ENCODE data around the gene P2RY6.
"Not testable (repeated sequence)": the region's sequence is repeated elsewhere in the genome, so short reads cannot be mapped to it uniquely, and the experiment has no call there.

The P2RY6 gene

DNA sequence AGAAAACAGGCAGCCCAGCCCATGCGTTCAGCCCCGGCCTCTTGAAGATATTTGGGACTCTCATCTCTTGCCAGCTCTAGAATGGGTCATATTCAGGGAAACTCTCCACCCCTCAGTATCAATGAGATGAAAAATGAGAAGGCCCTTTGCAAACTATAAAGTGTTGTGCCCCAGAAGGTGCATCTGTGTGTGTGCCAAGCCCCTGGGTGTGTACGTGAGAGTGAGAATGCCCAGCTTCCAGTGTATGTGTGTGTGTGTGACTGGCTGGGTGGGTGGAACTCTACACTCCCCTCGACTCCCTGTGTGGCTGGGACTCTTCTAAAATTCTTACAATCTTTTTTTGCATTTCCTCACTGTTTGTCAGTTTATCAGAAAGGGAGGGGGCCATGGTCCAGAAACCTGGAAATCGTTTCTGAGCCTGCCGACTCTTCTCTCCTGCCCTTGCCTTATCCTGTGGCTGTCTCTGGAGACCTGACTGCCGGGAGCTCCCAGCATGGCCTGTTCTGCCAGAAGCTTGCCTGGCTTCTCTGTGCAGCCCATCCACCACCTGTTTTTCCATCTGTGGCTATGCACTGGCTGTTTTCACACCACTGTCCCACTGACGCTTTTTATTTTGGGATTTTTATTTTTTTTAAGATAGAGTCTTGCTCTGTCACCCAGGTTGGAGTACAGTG, 1.2 kb downstream of the P2RY6 start:
- DNase-seq (ENCODE audit: low read depth), result no peak
- H3K4me3 ChIP-seq (ENCODE audit: low read depth, low read length), result no peak overlapping the region

DNA sequence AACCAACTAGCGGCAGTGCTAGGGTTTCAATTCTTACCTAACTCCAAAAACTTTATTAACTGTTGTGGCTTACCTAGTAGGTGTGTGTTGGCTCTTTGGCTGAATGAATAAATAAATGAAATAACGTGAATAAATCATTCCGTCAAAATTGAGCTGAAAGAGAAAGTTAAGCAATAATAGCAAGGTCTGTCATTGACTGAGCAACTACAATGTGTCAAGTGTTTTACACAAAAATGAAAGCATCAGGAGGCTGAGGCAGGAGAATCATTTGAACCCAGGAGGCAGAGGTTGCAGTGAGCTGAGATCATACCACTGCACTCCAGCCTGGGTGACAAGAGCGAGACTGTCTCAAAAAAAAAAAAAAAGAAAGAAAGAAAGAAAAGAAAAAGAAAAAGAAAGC, 2.1 kb downstream of the P2RY6 start:
- not testable (repeated sequence) for DNase-seq (ENCODE audit: low read depth); H3K4me3 ChIP-seq (ENCODE audit: low read depth, low read length)

DNA sequence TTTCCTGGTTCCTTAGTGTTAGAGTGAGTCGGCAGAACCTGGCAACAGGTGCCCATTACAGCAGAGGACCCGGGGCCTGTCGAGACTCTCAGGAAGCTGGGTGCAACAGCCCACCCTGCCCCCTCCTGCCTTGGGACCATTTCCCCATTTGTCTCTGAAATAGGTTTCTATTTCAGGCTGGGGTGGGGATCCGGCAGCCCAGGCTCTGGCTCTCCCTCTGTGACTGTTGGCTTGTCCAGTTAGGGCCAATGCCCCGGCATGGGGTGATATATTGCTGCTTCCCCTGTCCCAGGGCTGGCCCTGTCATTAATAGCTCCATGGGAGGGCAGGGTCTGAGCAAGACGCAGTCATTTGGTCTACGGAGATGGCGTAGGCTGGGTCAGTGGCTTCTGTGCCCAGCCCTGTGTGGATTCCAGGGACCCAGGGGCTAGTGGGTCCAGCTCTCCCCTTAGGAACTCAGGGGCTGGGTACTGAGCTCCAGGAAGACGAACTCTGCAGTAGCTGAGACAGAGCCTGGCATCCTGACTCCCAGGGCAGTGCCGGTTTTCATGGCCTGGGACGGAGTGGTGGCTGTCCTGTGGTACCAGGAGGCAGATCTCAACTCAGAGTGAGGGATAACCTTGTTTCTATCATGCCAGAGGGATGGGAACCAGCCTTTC, 2.7 kb downstream of the P2RY6 start:
- no peak for DNase-seq (ENCODE audit: low read depth)
- no peak overlapping the region for H3K4me3 ChIP-seq (ENCODE audit: low read depth, low read length)

DNA sequence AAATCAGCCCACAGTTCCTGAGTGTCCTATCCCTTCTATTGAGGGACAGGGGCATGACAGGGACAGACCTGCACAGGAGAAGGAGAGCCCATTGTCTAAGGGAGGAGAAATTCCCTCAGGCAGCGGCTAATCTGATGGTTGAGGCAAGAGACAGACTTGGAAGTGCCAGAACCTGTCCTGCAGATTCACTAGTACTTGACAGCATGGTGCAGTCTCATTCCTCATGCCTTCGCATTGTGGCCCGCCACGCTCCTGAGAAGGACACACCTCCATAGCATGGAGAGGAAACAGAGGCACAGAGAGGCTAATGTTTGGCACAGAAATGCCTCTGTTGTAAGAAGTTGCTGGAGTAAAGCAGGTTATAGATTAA, 3.2 kb downstream of the P2RY6 start:
- no peak for DNase-seq (ENCODE audit: low read depth)
- no peak overlapping the region for H3K4me3 ChIP-seq (ENCODE audit: low read depth, low read length)

DNA sequence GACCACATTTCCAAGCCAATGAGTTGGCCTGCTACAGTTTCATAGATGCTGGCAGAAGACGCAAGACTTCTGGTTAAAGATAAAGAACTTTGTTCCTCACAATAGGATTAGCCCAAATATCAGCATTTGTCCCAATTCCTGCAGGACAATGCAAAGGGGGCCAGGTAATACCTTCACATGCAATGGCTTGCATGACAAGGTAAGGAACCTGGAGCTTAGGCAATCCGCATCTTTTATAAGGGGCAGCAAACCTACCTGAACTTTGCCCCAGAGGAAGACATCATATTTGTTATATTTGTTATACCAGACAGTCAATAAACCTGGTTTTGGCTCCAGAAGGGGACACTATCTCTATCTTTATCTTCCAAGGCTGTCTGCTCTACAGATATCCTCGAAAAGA, 5.3 kb downstream of the P2RY6 start:
- no peak for DNase-seq (ENCODE audit: low read depth)
- H3K4me3 ChIP-seq (ENCODE audit: low read depth, low read length), result no peak overlapping the region

DNA sequence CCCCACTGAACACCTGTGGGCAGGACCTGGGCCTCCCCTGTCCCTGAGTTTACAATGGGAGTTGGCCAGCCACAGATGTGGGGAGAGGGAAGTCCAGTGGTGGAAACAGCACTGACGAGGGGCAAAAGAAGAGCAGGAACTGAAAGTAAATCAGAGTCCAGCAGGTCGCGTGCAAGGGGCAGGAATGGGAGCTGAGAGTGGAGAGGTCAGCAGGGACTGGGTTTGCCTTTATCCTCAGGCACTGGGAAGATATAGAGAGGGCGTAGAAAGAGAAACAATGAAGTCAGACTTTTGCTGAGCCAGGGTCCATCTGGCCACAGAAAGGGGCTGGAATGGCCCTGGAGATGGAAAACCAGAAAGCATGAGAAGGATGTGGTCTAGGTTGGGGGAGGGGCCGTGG, 8.5 kb downstream of the P2RY6 start:
- no peak overlapping the region for H3K4me3 ChIP-seq (ENCODE audit: low read depth, low read length)
- DNase-seq (ENCODE audit: low read depth), result no peak

DNA sequence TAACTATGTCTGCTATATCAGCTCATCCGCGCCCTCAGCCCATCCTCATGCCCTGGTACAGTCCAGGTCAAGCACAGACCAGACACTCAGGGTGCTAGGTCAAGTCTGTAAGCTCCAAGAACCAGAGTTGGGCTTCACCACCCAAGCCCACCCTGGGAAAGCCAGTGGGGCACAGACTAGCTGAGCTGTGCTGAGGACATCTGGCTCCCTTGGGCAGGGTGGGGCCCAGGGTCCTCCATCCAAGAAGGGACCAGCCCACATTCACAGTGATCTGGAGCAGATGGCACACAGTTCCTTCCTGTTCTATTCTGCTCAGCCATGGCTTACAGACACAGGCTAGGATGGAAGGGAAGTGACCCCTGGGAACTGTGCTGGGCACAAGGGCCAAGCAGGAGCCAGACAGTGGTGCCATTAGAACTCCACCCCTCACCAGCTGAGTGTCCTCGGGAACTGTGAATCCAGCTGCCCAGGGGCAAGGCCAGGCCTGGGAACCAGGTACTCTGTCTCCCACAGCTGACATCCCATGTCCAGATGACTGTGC, 9.1 kb downstream of the P2RY6 start:
- no peak overlapping the region for H3K4me3 ChIP-seq (ENCODE audit: low read depth, low read length)
- DNase-seq (ENCODE audit: low read depth), result no peak

DNA sequence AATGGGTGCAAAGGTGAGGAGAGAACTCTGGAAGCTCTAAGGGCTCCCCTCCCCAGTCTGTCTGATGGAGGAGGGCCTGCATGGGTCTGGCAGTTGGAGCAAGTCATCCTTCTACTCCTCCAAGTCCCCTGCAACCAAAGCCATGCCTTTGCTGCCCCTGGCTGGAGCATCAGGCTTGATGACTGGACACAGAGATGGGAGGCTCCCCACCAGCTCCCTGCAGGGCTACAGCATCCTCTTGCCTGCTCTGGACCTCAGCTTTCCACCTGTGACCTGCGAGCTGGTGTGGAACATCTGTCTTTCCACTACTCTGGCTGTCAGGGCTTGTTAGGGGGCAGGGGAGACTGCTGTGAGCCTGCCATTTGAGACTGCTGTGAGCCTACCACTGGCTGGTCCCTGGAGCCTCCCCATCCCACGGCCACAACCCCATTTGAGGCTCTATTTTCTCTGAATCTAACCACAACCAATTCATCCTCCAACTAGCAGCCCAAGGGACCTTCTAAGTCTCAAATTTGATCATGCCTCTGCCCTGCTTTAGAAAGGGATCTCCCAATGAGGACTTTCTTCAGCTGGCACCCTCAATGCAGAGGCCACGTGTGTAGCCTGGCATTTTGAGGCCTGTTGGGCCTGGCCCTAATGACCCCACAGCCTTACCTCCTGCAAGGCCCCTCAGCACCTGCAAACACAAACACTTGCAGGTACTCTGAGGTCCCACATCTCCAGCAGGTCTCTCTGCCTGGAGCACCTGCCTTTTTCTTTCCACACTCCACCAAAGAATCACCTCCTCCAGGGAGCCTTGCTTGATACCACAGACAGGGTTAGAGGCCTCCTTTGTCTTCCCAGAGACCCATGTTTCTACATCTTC, 9.9 kb downstream of the P2RY6 start:
- DNase-seq (ENCODE audit: low read depth), result no peak
- no peak overlapping the region for H3K4me3 ChIP-seq (ENCODE audit: low read depth, low read length)

DNA sequence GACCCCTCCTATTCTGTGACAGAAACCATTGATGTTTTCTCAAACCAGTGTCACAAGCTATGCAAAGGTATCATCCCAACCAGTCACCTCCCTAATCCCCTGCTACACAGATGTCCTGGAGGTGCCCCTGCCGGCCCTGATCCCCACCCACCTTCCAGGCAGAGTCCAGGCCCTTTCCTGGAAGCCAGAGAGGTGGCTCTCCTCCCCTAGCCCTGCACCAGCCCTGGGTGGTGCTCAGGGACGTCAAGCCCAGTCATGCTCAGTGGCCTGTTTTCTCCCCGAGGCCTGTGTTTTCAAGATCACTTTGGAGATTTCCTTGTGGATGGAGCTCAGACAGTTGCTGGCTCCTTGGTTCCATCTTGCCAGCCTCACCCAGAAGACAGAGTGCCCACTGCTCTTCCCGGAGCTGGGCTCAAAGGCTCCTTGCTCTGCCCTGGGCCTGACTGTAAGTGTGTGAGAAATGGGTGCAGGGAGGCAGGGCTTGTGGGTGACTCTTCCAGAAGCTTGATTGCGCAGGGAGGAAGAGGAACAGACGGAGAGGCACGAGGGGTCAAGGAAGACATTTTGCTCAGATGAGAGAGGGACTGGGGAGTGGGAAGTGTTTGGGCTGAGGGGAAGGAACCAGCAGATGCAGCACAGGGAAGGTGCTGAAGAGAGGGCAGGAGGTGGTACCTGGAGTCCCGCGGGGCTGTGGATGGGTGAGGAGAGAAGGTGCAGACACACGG, 11.3 kb downstream of the P2RY6 start:
- no peak overlapping the region for H3K4me3 ChIP-seq (ENCODE audit: low read depth, low read length)
- no peak for DNase-seq (ENCODE audit: low read depth)

DNA sequence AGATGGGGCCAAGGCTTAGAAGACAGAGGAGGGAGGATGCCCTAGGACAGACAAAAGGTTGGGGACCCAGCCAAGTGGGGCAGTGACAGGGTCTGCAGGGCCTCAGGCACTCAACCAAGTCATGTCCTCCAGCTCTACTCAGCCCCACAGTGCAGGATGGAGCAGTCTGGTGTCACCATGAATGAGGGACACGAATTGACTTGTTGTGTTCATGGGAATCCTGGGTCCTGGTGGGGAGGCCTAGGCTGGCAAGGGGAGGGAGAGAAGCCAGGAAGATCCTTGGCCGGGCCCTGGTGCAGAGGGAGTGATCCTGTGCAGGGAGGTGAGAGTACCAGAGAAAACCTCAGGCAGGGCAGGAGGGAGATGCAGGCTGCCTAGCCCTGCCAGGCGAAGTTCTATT, 12.0 kb downstream of the P2RY6 start:
- no peak overlapping the region for H3K4me3 ChIP-seq (ENCODE audit: low read depth, low read length)
- DNase-seq (ENCODE audit: low read depth), result no peak

DNA sequence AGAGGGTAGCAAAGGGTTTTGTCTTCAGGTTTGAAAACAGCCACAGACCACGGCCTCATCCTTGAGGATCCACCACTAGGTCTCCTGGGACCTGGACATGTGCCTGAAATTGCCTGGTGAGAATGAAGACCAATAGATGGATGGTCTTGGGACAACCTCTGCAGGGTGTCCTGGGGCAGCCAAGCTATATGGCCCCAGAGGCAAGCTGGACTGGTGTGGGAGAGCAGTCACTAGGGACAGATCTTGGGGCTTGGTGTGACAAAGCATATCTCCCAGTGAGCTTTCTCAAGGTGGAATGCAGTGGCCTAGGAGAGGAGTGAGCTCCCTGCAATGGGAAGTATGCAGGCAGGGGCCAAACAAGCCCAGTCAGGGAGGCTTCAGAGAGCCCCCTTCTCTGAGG, 13.6 kb downstream of the P2RY6 start:
- DNase-seq (ENCODE audit: low read depth), result no peak

DNA sequence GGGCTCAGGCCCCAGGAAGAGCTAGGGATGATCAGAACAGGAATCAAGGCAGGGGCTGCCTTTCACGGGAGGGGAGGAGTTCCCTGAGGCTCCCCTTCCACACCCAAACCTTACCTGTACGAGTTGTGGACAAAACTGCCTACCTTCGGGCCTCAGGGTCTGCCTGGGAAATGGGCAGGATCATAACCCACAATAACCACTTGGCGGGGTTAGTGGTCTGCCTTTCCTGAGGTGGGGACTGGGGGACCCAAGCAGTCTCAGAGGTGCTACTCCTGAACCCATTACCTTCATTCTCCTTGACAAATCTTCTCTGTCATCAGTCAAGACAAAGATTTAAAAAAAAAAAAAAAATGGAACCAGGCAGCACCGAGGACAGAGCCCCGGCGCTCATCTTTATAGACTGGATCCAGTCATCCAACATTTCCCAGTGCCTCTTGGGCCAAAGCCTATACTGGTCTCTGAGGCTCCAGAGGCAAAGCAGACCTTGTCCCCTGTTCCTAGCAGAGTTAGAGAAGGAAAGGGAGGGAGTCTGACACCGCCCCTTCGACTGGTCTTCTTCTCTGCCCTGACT, 14.2 kb downstream of the P2RY6 start:
- DNase-seq (ENCODE audit: low read depth), result no peak
- H3K4me3 ChIP-seq (ENCODE audit: low read depth, low read length), result no peak overlapping the region

More for the DNA sequence above, 13.6 kb downstream of the P2RY6 start:
- no peak overlapping the region for H3K4me3 ChIP-seq (ENCODE audit: low read depth, low read length)

DNA sequence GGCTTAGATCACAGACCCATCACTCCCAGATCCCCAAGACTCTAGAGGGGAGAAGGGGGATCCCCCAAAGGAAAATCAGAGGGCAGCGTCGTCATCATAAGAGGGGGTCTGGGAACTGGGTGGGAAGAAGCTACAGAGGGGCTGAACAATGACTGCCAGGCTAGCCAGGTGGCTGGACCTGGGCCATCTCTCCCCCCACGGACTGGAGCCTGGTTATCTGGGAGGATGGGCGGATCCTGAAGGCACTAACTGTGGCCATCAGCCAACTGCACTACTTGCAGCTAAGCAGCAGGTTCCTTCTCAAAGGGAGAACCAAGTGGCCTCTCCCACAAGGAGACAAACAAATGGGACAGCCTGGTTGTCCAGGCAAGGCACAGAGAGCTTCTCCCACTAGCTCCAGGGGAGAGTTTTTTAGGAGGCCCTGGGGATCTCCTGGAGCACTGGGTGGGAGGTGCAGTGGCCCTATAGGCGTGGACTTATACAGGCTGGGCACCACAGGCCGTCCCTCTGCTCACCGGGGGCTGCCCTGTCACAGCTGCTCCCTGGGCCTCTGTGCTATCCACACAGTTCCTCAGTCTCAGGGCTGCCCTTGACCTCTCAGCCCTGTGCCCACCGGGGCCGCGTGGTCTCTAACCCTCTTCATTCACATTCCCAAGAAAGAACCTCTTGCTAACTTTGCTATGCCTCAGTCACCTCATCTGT, 15.4 kb downstream of the P2RY6 start:
- H3K4me3 ChIP-seq (ENCODE audit: low read depth, low read length), result no peak overlapping the region
- no peak for DNase-seq (ENCODE audit: low read depth)

DNA sequence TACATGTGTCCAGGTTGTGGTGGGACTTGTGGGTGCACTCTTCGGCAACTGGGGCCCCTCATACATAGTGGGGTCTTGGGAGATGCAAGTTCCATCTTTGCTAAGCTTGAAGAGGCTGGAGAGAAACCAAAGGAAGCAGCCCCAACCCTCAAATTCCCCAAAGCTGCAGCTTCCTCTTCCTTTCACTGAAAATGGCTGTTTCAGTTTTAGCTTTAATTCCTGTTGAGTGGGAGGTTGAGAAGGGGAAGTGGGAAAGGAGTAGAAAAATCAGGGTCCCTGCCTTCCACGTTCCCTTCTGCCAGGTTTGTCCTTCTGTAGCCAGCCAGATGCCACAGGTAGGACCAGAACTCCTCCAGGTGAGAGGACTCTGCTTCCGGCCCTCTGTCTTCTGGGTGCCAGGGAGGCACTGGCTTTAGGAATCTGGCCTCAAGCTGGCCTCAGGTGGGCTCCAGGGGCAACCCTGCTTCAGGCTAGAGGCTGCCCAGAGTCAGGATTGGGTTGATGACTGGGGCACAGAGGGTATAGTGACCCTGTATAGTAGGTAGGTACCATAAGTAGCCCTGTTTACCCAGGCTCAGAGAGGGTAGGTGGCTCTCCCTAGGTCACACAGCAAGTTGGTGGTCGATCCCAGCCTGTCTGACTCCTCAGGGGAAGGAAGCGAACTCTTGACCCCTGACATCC, 16.2 kb downstream of the P2RY6 start:
- no peak overlapping the region for H3K4me3 ChIP-seq (ENCODE audit: low read depth, low read length)
- no peak for DNase-seq (ENCODE audit: low read depth)

DNA sequence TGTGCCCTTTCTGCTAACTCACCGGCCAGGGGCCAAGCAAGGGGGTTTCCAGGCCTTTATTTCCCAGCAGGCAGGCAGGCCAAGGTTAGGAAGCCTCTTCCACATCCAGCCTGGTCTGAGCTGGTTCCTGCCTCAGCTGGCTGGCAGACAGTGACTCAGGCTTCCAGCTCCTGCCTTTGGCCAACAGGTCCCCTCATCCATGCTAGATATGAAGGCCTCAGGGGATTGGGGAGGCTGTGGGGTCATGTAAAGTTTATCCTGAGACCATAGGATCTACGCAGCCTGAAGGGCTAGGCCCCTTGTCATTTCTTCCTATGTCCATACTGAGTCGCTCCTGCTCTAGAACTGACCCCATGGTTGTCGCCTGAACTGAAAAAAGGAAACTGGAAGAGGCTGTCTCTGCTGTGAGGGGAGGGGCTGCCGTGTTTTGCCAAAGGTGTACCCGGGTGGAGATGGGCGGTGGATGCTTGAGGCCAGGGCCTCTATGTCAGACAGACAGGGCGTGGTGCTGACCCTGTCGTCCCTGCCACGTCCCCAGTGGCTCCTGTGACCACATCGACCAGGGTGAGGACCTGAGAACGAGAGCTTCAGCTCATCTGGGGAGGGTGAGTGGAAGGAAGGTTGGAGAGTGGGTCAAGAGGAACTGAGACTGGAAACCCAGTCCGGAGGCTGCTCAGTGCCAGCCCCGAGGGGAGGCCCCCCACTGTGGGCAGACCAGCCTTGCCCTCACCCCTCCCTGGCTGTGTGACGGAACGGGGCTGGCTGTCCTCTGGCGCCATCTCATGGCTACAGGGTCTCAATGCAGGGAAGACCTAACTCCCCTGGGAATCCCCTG, 17.0 kb downstream of the P2RY6 start:
- H3K4me3 ChIP-seq (ENCODE audit: low read depth, low read length), result no peak overlapping the region
- no peak for DNase-seq (ENCODE audit: low read depth)

DNA sequence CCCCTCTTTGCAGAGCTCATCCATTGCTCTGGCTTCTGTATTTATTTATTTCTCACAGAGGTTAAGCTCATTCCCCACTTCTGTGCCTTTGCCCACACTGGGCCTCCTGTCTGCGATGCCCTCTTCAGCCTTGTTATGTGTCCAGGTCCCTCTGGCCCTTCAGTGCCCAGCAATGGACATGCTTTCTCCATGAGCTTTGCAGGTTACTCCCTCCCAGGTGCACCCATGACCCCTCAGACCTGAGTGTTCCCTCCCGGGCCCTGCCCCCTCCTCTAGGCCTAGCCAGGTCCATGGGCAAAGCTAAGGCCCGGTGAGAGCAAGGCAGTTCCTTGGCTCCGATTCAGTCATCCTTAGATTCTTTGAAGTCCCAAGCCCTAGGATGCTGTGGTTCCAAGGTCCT, 18.4 kb downstream of the P2RY6 start:
- no peak for DNase-seq (ENCODE audit: low read depth)

DNA sequence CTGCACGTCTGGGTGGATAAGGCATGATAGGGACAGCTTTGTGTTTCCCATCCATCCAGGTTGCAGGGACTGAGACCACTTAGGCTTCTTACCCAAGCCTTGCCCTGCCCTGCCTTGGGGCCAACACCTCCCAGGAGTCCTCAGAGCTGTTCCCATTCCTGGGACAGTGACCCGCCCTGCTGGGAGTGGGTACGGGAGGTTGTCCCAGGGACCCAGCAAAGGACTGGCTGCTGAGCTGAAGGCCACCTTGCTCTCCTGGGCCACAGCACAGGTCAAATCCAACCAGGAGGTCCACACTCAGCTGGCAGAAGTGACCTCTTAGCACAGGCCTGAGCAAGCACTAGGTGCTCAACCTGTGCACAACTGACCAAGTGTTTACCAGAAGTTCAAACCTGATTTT, 19.1 kb downstream of the P2RY6 start:
- no peak overlapping the region for H3K4me3 ChIP-seq (ENCODE audit: low read depth, low read length)
- DNase-seq (ENCODE audit: low read depth), result no peak

More for the DNA sequence above, 18.4 kb downstream of the P2RY6 start:
- no peak overlapping the region for H3K4me3 ChIP-seq (ENCODE audit: low read depth, low read length)
